K562 (cell line): ENCODE measurements around the gene TMEM88. TPM values are rescaled to one million over a fixed set of nuclear protein-coding genes. Genes with fewer than 3 reads are reported as not detected.

Experiments used
- ATAC-seq: fragments of 200-7000 bp; cut with Tn5 transposase; 3 replicates; pipeline ENCODE4 v1.9.1; 2020; ENCODE audit warnings: moderate library complexity
- BruUV-seq: library from RNA; stranded (reverse); fragments of 400-500 nt; replicated peaks from 2 replicates; lab custom pipeline; 2021; lab: Mats Ljungman, UMichigan
- CTCF ChIA-PET: fragments of 300-600 bp; formaldehyde crosslinking; extraction: SDS; loops from one replicate; lab custom pipeline; 2021; ENCODE audit warnings: low intra/inter-chr PET ratio; lab: Yijun Ruan, JAX
- POLR2A ChIA-PET: fragments of 300-600, 350-650 bp; sonication (Branson Sonifier 250); formaldehyde crosslinking; extraction: SDS; loops from one replicate; lab custom pipeline; 2021; ENCODE audit warnings: antibody characterized with exemption, inconsistent platforms; lab: Yijun Ruan, JAX
- DNase-seq, 4 experiments: peaks; one replicate each; pipeline versions ENCODE4 v3.0.0 to v3.0.0-alpha.2; 2011 to 2018; ENCODE audit warnings: low spot score in 3 of 4, mixed read lengths in 3 of 4; ENCODE audit errors: extremely low read depth in 1 of 4
- FAIRE-seq: peaks from 2 replicates; lab custom pipeline; 2011; peaks lifted over from hg19 to GRCh38; lab: Jason Lieb, UNC
- H2AFZ ChIP-seq: 2 replicates; pipeline ENCODE4 v1.6.0; 2011; ENCODE audit warnings: low read depth, low read length, control low read depth, inconsistent platforms
- H3K27ac ChIP-seq: fragments of 200-600 bp; 3 replicates; pipeline ENCODE4 v1.8.0; 2011; ENCODE audit warnings: low read depth, mild to moderate bottlenecking, control low read depth, inconsistent platforms, low read length, moderate library complexity, mixed read lengths; ENCODE audit errors: extremely low read depth
- H3K27me3 ChIP-seq, 2 experiments: fragments of 300-600 bp in 1 of 2; 2 replicates in 1 of 2; 3 replicates in 1 of 2; pipeline versions ENCODE4 v1.6.0 to v1.8.0; 2011; ENCODE audit warnings: inconsistent platforms in 2 of 2, low read length in 2 of 2, mild to moderate bottlenecking in 1 of 2, mixed read lengths in 1 of 2, moderate library complexity in 1 of 2; ENCODE audit not compliant: control insufficient read depth in 2 of 2, insufficient read depth in 2 of 2
- H3K36me3 ChIP-seq: fragments of 300-600 bp; 3 replicates; pipeline ENCODE4 v1.8.0; 2011; ENCODE audit warnings: mild to moderate bottlenecking, low read length, inconsistent platforms; ENCODE audit not compliant: control insufficient read depth, insufficient read depth
- H3K4me1 ChIP-seq, 2 experiments: fragments of 200-600 bp in 1 of 2; replicated peaks in 1 of 2; 2 replicates in 1 of 2; 3 replicates in 1 of 2; pipeline versions ENCODE4 v1.5.1 to v1.8.0; 2011; ENCODE audit warnings: inconsistent platforms in 2 of 2, low read length in 2 of 2, mild to moderate bottlenecking in 1 of 2, mixed read lengths in 1 of 2, moderate library complexity in 1 of 2; ENCODE audit not compliant: control insufficient read depth in 2 of 2, insufficient read depth in 2 of 2
- H3K4me2 ChIP-seq: 2 replicates; pipeline ENCODE4 v1.6.1; 2011; ENCODE audit warnings: low read length, control low read depth, inconsistent platforms, mixed read lengths; ENCODE audit not compliant: insufficient read depth
- H3K4me3 ChIP-seq: fragments of 200-600 bp; sonication (generic), shearing (Covaris generic); 2 replicates; pipeline ENCODE4 v1.5.1; 2016; ENCODE audit warnings: control low read depth, inconsistent platforms
- H3K79me2 ChIP-seq: fragments of 200-600 bp; 3 replicates; pipeline ENCODE4 v1.8.0; 2011; ENCODE audit warnings: low read length, inconsistent platforms; ENCODE audit not compliant: control insufficient read depth, insufficient read depth
- H3K9ac ChIP-seq, 2 experiments: 2 replicates each; pipeline versions ENCODE4 v1.6.0 to v1.6.1; 2011; ENCODE audit warnings: low read depth in 2 of 2, low read length in 2 of 2, control low read depth in 1 of 2, inconsistent platforms in 1 of 2, mild to moderate bottlenecking in 1 of 2, mixed read lengths in 1 of 2; ENCODE audit not compliant: insufficient read depth in 1 of 2
- H3K9me1 ChIP-seq: one replicate; pipeline ENCODE4 v1.6.0; 2011; ENCODE audit warnings: inconsistent platforms, mild to moderate bottlenecking, low read length, moderate library complexity; ENCODE audit not compliant: control insufficient read depth, insufficient read depth
- H3K9me3 ChIP-seq: replicated peaks from 2 replicates; pipeline ENCODE4 v1.5.1; 2011; ENCODE audit warnings: low read depth, low read length, inconsistent platforms; ENCODE audit not compliant: control insufficient read depth, insufficient read depth
- H4K20me1 ChIP-seq: replicated peaks from 2 replicates; pipeline ENCODE4 v1.6.1; 2011; ENCODE audit warnings: low read length, inconsistent platforms, mixed read lengths; ENCODE audit not compliant: control insufficient read depth, insufficient read depth
- ARHGAP35 ChIP-seq: fragments of 450-650 bp; IDR thresholded peaks from 2 replicates; pipeline ENCODE4 v1.6.1; 2018; ENCODE audit not compliant: partially characterized antibody
- ESRRA ChIP-seq: fragments of 450-650 bp; IDR thresholded peaks from 2 replicates; pipeline ENCODE4 v1.6.1; 2014; ENCODE audit warnings: low read depth, mild to moderate bottlenecking, moderate library complexity, borderline replicate concordance
- ILK ChIP-seq: fragments of 450-650 bp; IDR thresholded peaks from 2 replicates; pipeline ENCODE4 v1.6.1; 2016; ENCODE audit warnings: missing genetic modification characterization, low read depth, mild to moderate bottlenecking, missing compliant biosample characterization, moderate library complexity, borderline replicate concordance
- RB1 ChIP-seq: fragments of 450-650 bp; IDR thresholded peaks from 2 replicates; pipeline ENCODE4 v1.6.1; 2017; ENCODE audit warnings: low read depth, mild to moderate bottlenecking
- SMARCA5 ChIP-seq: fragments of 450-650 bp; IDR thresholded peaks from 2 replicates; pipeline ENCODE4 v1.6.1; 2016
- ZNF436 ChIP-seq: fragments of 250-450, 450-650 bp; sonication (Bioruptor Pico); formaldehyde crosslinking; IDR thresholded peaks from 2 replicates; pipeline ENCODE4 v1.7.0; 2020; ENCODE audit warnings: mild to moderate bottlenecking
- WGBS: fragments of 100-300 bp; shearing (Covaris generic); methylation state at CpG from one replicate; pipeline ENCODE4 v1.1.6; 2016; ENCODE audit warnings: low coverage, mixed read lengths; ENCODE audit not compliant: insufficient coverage; ENCODE audit errors: missing lambda C conversion rate; 5-methylcytosine and 5-hydroxymethylcytosine counted together
- in situ Hi-C: fragments of 300-500 bp; cut with MboI; formaldehyde crosslinking; loops from 4 replicates; pipeline ENCODE4 v1.15.0; 2018; ENCODE audit warnings: inconsistent platforms, mixed read lengths
- intact Hi-C: fragments of 100-400 bp; cut with micrococcal nuclease; formaldehyde crosslinking; loops from 2 replicates; pipeline ENCODE4 v1.14.2; 2022
- polyA plus RNA-seq, 8 experiments: library from polyadenylated mRNA; depleted of rRNA in 4 of 8; stranded (reverse) in 5 of 8; unstranded in 3 of 8; fragments of >200 nt; fragmentation: Nextera tagmentation in 2 of 8; fragmentation: Illumina TruSeq in 1 of 8; extraction: Ambion mirVana in 2 of 8; extraction: Trizol in 1 of 8; gene quantifications; 2 replicates each; pipeline versions ENCODE4 v1.2.1 to v1.2.3, GENCODE V29; 2011 to 2014; ENCODE audit warnings: inconsistent platforms in 1 of 8, missing spikeins in 1 of 8
- total RNA-seq, 7 experiments: library from RNA; depleted of rRNA in 6 of 7; stranded (reverse); fragments of >200 nt in 6 of 7; fragmentation: Illumina TruSeq in 2 of 7; extraction: Trizol in 2 of 7; gene quantifications; 2 replicates each; pipeline versions ENCODE4 v1.2.1 to v1.2.3, GENCODE V29; 2011 to 2021; ENCODE audit warnings: low replicate concordance in 1 of 7
- TF ChIP-seq, protein P1 (sequence below): fragments of 450-650 bp; IDR thresholded peaks from one replicate; pipeline ENCODE4 v1.6.1; 2018; ENCODE audit warnings: mild to moderate bottlenecking, moderate library complexity; ENCODE audit not compliant: partially characterized antibody
- TF ChIP-seq, protein P2 (sequence below): sonication (generic); formaldehyde crosslinking; IDR thresholded peaks from 2 replicates; pipeline ENCODE4 v1.8.1; 2023; ENCODE audit warnings: mild to moderate bottlenecking, missing genetic modification reagents
- TF ChIP-seq, protein P3 (sequence below): fragments of 450-650 bp; formaldehyde crosslinking; conservative IDR thresholded peaks from 2 replicates; pipeline ENCODE4 v1.4.0; 2022; ENCODE audit warnings: mild to moderate bottlenecking, missing genetic modification characterization

The TMEM88 gene
- total and polyA plus RNA-seq, 9 of the 15 experiments (the other 6 are each of a cell fraction or from before 2014, with no cell fraction given), result 0.10 to 1.4 (median 0.36) TPM; not detected in 3

DNA sequence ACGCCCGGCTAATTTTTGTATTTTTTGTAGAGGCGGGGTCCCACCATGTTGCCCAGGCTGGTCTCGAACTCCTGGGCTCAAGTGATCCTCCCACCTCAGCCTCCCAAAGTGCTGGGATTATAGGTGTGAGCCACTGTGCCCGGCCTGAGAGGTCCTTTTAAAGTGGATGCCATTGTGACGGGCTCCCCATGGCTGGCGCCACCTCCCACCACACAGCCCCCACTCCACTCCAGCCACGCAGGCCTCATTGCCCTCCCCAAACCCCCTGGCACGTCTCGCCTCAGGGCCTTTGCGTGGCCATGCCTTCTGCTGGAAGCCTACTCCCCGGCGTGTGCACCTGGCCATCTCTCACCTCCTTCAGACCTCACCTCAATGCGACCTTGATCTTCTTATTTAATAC lies 32.7 kb upstream of the TMEM88 start:
- Histone ChIP-seq H3K27ac (no peak overlapping the region), H3K27me3 (peaks cover 8 to 57% of the 10 kb centered on the region in 2 experiments), H3K9me3 (no peaks in the 10 kb centered on the region), H3K9me1 (no peaks in the 10 kb centered on the region), H3K4me3 (no peak overlapping the region), H3K36me3 (no peaks in the 10 kb centered on the region), H3K79me2 (no peaks in the 10 kb centered on the region), H3K4me1 (peaks cover 0 to 9% of the 10 kb centered on the region in 2 experiments; a peak in 2 of 5 replicates), H2AFZ (no peak overlapping the region), H3K4me2 (no peak overlapping the region), H3K9ac (no peak overlapping the region), H4K20me1 (no peaks in the 10 kb centered on the region; the same call in 1 of the 2 replicates)
- FAIRE-seq, result no peak
- DNase-seq, result no peak
- WGBS, result 8% methylated on average over 13 of the region's 14 CpGs
- in situ Hi-C loops (no loop called here), intact Hi-C loops (loop anchor here (1.0 to 10.0 kb wide), 4 partner anchors 35 to 223 kb away; partner anchors contain the start of genes CYB5D1, NAA38 and TMEM88)
- CTCF ChIA-PET, result interaction anchor here (1.1 to 1.9 kb wide), 5 partner anchors 20 to 167 kb away, joined by 3 to 14 read pairs (median 4); no protein-coding TSS in a partner anchor
- TF ChIP-seq, protein P1, sequence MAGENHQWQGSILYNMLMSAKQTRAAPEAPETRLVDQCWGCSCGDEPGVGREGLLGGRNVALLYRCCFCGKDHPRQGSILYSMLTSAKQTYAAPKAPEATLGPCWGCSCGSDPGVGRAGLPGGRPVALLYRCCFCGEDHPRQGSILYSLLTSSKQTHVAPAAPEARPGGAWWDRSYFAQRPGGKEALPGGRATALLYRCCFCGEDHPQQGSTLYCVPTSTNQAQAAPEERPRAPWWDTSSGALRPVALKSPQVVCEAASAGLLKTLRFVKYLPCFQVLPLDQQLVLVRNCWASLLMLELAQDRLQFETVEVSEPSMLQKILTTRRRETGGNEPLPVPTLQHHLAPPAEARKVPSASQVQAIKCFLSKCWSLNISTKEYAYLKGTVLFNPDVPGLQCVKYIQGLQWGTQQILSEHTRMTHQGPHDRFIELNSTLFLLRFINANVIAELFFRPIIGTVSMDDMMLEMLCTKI, result no peak
- BruUV-seq, result no TSS peak
- no peak for ATAC-seq
- POLR2A ChIA-PET, result interaction anchor here (0.6 to 1.0 kb wide), 2 partner anchors 44 to 1420 kb away, joined by 3 read pairs; no protein-coding TSS in a partner anchor

DNA sequence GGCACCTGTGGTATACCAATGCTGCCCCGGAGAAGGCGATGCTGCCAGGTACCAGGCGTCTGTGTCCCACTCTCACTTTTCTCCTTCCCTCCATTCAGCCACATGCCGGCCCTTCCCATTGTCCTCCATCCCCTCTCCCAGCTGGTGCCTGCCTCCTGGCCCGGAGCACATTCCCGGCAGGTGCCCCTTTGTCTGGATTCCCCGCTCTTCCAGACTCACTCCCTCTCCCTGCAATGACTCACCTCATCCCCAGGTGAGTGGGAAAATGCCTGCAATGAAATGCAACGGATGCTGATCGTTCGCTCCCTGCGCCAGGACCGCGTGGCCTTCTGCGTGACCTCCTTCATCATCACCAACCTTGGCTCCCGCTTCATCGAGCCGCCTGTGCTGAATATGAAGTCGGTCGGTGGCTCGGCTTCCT lies 31.3 kb upstream of the TMEM88 start:
- H3K79me2 ChIP-seq, result no peaks in the 10 kb centered on the region
- H2AFZ ChIP-seq, result no peak overlapping the region
- H3K4me1 ChIP-seq, result peaks cover 0 to 9% of the 10 kb centered on the region in 2 experiments; a peak in 2 of 5 replicates
- FAIRE-seq, result no peak
- no peaks in the 10 kb centered on the region for H4K20me1 ChIP-seq
- BruUV-seq, result no TSS peak
- H3K27ac ChIP-seq, result no peak overlapping the region
- CTCF ChIA-PET, result interaction anchor here (1.4 to 1.9 kb wide), 2 partner anchors 80 to 166 kb away, joined by 3 to 14 read pairs; no protein-coding TSS in a partner anchor
- no peaks in the 10 kb centered on the region for H3K9me1 ChIP-seq
- H3K36me3 ChIP-seq, result no peaks in the 10 kb centered on the region
- H3K9ac ChIP-seq, result no peak overlapping the region
- WGBS, result 5% methylated on average over 8 of the region's 20 CpGs
- no peak for ATAC-seq
- POLR2A ChIA-PET, result no interaction called here
- intact Hi-C loops (loop anchor here (5.0 to 10.0 kb wide), 3 partner anchors 34 to 221 kb away; partner anchors contain the start of genes CYB5D1, NAA38 and TMEM88), in situ Hi-C loops (no loop called here)
- no peak overlapping the region for H3K4me2 ChIP-seq
- DNase-seq, result no peak
- no peaks in the 10 kb centered on the region for H3K9me3 ChIP-seq
- peaks cover 6 to 42% of the 10 kb centered on the region in 2 experiments for H3K27me3 ChIP-seq
- no peak overlapping the region for H3K4me3 ChIP-seq
- TF ChIP-seq, protein P2, sequence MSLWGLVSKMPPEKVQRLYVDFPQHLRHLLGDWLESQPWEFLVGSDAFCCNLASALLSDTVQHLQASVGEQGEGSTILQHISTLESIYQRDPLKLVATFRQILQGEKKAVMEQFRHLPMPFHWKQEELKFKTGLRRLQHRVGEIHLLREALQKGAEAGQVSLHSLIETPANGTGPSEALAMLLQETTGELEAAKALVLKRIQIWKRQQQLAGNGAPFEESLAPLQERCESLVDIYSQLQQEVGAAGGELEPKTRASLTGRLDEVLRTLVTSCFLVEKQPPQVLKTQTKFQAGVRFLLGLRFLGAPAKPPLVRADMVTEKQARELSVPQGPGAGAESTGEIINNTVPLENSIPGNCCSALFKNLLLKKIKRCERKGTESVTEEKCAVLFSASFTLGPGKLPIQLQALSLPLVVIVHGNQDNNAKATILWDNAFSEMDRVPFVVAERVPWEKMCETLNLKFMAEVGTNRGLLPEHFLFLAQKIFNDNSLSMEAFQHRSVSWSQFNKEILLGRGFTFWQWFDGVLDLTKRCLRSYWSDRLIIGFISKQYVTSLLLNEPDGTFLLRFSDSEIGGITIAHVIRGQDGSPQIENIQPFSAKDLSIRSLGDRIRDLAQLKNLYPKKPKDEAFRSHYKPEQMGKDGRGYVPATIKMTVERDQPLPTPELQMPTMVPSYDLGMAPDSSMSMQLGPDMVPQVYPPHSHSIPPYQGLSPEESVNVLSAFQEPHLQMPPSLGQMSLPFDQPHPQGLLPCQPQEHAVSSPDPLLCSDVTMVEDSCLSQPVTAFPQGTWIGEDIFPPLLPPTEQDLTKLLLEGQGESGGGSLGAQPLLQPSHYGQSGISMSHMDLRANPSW, result no peak
- no peak for TF ChIP-seq SMARCA5
- TF ChIP-seq, protein P3, sequence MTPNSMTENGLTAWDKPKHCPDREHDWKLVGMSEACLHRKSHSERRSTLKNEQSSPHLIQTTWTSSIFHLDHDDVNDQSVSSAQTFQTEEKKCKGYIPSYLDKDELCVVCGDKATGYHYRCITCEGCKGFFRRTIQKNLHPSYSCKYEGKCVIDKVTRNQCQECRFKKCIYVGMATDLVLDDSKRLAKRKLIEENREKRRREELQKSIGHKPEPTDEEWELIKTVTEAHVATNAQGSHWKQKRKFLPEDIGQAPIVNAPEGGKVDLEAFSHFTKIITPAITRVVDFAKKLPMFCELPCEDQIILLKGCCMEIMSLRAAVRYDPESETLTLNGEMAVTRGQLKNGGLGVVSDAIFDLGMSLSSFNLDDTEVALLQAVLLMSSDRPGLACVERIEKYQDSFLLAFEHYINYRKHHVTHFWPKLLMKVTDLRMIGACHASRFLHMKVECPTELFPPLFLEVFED (CRISPR knock-in tag), result no peak
- TF ChIP-seq RB1, result no peak
- TF ChIP-seq ZNF436 (CRISPR knock-in tag), result no peak
- no peak for TF ChIP-seq ESRRA
- no peak for TF ChIP-seq ARHGAP35
- no peak for TF ChIP-seq ILK (tag)
